Tibial nerve (tissue), 4 donors: ENCODE data around the gene SNX30. TPM values are rescaled to one million over a fixed set of nuclear protein-coding genes. Genes with fewer than 3 reads are reported as not detected.

ENCODE experiments used
- DNase-seq, 2 donors: peaks; one replicate each; pipeline ENCODE4 v3.0.0-alpha.2; 2019; ENCODE audit warnings: low spot score in 2 of 2
- H3K27ac ChIP-seq, 4 donors: fragments of 200-600 bp; sonication (generic) in 3 of 4; one replicate each; pipeline ENCODE4 v1.5.1; 2017 to 2019; ENCODE audit warnings: mild to moderate bottlenecking in 1 of 4
- H3K27me3 ChIP-seq, 2 donors: fragments of 200-600 bp; sonication (generic) in 1 of 2; one replicate each; pipeline versions ENCODE4 v1.5.1 to v1.6.0; 2017 to 2019
- H3K36me3 ChIP-seq, 3 donors: fragments of 200-600 bp; sonication (generic); one replicate each; pipeline ENCODE4 v1.5.1; 2018 to 2019
- H3K4me1 ChIP-seq, 4 donors: fragments of 200-600 bp; sonication (generic) in 3 of 4; one replicate each; pipeline ENCODE4 v1.5.1; 2017 to 2019
- H3K4me3 ChIP-seq, 4 donors: fragments of 200-600 bp; sonication (generic) in 3 of 4; one replicate each; pipeline ENCODE4 v1.5.1; 2017 to 2019; ENCODE audit warnings: mild to moderate bottlenecking in 1 of 4, moderate library complexity in 1 of 4
- H3K9me3 ChIP-seq, 4 donors: fragments of 200-600 bp; sonication (generic) in 3 of 4; one replicate each; pipeline ENCODE4 v1.5.1; 2017 to 2019
- EP300 ChIP-seq, 2 donors: sonication (generic); formaldehyde crosslinking; IDR thresholded peaks; one replicate each; pipeline ENCODE4 v1.6.1; 2017; ENCODE audit warnings: antibody characterized with exemption in 2 of 2, mild to moderate bottlenecking in 1 of 2
- POLR2A ChIP-seq, 2 donors: fragments of 450-650 bp; IDR thresholded peaks; one replicate each; pipeline ENCODE4 v1.6.1; 2017; ENCODE audit warnings: antibody characterized with exemption in 2 of 2, mild to moderate bottlenecking in 2 of 2, moderate library complexity in 2 of 2
- WGBS, 2 donors: methylation state at CpG; one replicate each; pipeline ENCODE4 v1.1.5; 2018; 5-methylcytosine and 5-hydroxymethylcytosine counted together
- total RNA-seq, 4 donors: library from RNA; depleted of rRNA; stranded (reverse); fragments of >200 nt; gene quantifications; one replicate each; pipeline ENCODE4 v1.1.0, GENCODE V29; 2016
- TF ChIP-seq, protein P1 (sequence below), 5 experiments: fragments of 200-600 bp in 3 of 5; fragments of 450-650 bp in 2 of 5; sonication (generic) in 3 of 5; IDR thresholded peaks; one replicate each; pipeline ENCODE4 v1.5.1; 2016 to 2019; ENCODE audit warnings: antibody characterized with exemption in 5 of 5, mild to moderate bottlenecking in 3 of 5, moderate library complexity in 2 of 5

Gene SNX30
- total RNA-seq, 4 donors from 2014 or later = 14.9 to 25.3 (median 17.0) TPM

DNA sequence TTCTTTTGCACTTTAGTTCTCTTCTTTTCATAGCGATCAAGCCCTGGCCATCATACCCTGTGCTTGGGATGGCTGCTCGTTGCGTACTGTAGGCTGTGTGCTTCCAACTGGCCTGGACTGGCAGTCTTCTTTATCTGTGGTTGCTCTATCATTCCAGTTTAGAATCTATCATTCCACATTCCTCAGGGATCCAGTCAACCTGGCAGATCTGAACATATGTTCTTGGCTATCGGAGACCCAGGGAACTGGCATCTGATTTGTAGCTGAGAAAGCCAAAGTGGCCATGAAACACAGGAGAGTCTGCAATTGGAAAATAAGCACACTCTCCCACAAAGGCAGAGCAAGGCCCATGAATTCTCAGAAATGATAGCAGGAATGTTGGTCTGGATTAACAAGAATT lies 162.8 kb downstream of the SNX30 start:
- DNase-seq = no peak
- no peaks in the 10 kb centered on the region for H3K36me3 ChIP-seq
- WGBS, 2 donors = 90 to 94% methylated on average over 4 of the region's 4 CpGs
- H3K4me3 ChIP-seq = no peak overlapping the region
- H3K4me1 ChIP-seq = no peaks in the 10 kb centered on the region
- no peak overlapping the region for H3K27ac ChIP-seq
- TF ChIP-seq EP300 (IDR thresholded peaks at IDR 0.05) (no peak), POLR2A (IDR thresholded peaks at IDR 0.05) (no peak)
- TF ChIP-seq, protein P1, sequence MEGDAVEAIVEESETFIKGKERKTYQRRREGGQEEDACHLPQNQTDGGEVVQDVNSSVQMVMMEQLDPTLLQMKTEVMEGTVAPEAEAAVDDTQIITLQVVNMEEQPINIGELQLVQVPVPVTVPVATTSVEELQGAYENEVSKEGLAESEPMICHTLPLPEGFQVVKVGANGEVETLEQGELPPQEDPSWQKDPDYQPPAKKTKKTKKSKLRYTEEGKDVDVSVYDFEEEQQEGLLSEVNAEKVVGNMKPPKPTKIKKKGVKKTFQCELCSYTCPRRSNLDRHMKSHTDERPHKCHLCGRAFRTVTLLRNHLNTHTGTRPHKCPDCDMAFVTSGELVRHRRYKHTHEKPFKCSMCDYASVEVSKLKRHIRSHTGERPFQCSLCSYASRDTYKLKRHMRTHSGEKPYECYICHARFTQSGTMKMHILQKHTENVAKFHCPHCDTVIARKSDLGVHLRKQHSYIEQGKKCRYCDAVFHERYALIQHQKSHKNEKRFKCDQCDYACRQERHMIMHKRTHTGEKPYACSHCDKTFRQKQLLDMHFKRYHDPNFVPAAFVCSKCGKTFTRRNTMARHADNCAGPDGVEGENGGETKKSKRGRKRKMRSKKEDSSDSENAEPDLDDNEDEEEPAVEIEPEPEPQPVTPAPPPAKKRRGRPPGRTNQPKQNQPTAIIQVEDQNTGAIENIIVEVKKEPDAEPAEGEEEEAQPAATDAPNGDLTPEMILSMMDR (IDR thresholded peaks at IDR 0.05) = no peak
- no peaks in the 10 kb centered on the region for H3K9me3 ChIP-seq
- no peaks in the 10 kb centered on the region for H3K27me3 ChIP-seq

DNA sequence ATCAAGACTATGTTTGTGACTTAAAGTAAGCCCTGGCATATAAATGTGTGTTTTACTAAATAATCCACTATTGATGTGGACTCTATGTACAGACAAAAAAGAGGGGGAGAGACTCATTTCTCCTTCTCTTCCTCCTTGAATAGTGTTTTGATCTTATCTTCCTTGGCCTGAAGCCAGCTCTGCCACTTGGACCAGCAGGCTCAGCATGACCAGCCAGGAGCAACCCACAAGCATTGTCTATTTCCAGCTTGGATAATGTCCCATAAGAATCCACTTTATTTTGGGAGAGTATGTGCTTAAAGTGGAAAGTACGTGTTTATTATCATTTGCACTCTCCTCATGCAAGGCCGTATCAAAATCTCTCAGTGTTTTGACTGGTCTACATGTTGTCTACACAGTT lies 164.0 kb downstream of the SNX30 start:
- no peaks in the 10 kb centered on the region for H3K36me3 ChIP-seq
- no peak overlapping the region for H3K27ac ChIP-seq
- TF ChIP-seq POLR2A (IDR thresholded peaks at IDR 0.05) (no peak), EP300 (IDR thresholded peaks at IDR 0.05) (no peak)
- TF ChIP-seq, protein P1 (IDR thresholded peaks at IDR 0.05) = no peak
- H3K4me3 ChIP-seq = no peak overlapping the region
- WGBS, 2 donors = 59 to 65% methylated on average over 2 of the region's 2 CpGs
- no peaks in the 10 kb centered on the region for H3K4me1 ChIP-seq
- H3K27me3 ChIP-seq = no peaks in the 10 kb centered on the region
- no peaks in the 10 kb centered on the region for H3K9me3 ChIP-seq
- no peak for DNase-seq

DNA sequence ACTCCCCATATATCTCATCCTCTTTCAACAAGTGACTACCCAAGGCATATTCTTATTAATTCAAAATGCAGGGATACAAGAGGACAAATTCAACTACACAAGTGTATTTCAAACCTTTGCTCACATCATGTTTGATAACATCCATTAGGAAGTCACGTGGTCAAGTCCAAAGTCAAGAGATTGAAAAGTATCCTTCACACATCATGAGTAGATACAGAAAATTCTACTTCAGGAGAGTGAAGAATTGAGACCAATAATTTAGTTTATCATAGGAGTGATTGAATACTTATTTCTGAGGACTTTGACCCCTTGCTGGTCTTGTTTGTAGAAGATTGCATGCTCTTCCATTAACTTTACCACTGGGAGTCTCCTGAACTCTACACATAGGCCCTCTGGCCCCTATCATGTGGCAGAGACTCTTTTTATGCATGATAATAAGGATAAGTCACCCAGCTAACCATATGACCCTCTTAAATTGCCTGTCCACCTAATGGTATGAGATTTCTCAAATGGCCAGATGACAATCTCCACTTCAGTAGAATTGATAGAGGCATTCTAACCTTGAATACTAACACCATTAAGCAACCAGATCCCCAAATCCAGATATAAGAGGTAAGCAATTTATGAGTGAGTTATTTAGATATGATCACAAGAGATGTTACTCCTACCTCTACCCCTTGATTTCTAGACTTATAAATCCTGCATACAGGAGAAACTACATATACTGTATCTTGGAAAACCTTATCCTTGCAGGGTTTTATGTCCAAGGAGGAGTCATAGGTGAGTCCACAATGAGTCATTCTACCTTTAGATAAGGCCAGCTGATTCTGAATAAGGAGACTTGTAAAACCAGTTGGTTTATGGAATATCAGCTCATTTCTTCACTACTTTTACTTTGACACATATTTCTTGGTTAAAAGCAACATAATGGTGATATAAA lies 166.8 kb downstream of the SNX30 start:
- no peaks in the 10 kb centered on the region for H3K36me3 ChIP-seq
- no peaks in the 10 kb centered on the region for H3K9me3 ChIP-seq
- TF ChIP-seq POLR2A (IDR thresholded peaks at IDR 0.05) = no peak
- no peak for TF ChIP-seq EP300 (IDR thresholded peaks at IDR 0.05)
- TF ChIP-seq, protein P1 (IDR thresholded peaks at IDR 0.05) = no peak
- no peak for DNase-seq
- no peak overlapping the region for H3K4me3 ChIP-seq
- no peaks in the 10 kb centered on the region for H3K4me1 ChIP-seq
- 46 to 60% methylated on average over 1 of the region's 1 CpG for WGBS, 2 donors
- H3K27me3 ChIP-seq = no peaks in the 10 kb centered on the region
- no peak overlapping the region for H3K27ac ChIP-seq

DNA sequence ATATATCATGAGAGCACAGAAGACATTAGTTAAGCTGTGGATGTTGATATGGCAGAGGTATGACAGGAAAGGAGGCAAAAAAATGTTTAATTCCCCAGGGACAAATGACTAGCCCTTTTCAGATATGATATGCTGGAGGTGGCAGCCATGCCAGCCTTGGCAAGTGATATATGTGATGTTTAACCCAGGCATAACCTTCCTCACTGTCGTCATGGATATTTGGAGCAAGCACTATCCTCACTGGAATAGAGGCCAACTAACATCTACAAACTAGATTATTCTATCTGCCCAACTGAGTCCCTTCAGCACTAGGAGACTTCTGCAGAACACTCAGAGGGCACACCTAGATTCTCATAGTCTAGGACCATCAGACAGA lies 167.4 kb downstream of the SNX30 start:
- Histone ChIP-seq H3K4me1 (no peaks in the 10 kb centered on the region), H3K9me3 (no peaks in the 10 kb centered on the region), H3K4me3 (no peak overlapping the region), H3K36me3 (no peaks in the 10 kb centered on the region), H3K27ac (no peak overlapping the region), H3K27me3 (no peaks in the 10 kb centered on the region)
- TF ChIP-seq, protein P1 (IDR thresholded peaks at IDR 0.05) = no peak
- no peak for TF ChIP-seq POLR2A (IDR thresholded peaks at IDR 0.05)
- no peak for TF ChIP-seq EP300 (IDR thresholded peaks at IDR 0.05)
- WGBS, 2 donors = 46 to 67% methylated on average over 1 of the region's 1 CpG
- DNase-seq = no peak

DNA sequence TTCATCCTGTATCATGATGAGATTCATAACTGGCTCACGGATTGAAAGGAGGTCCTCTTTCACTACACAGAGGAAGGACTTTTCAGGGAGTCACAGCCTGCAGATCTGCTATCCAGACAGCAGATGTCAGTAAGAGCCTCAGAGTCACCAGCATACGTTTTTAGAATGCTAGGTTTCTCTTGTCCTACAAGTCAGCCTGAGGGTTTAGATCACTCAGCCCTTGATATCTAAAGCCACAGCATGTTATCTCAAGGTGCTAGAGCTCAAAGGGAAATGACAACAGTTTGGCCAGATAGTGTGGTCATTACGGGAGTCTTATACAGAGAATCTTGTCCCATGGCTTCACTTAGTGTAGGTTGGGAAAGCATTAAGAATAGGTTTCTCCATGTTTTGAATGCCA lies 171.0 kb downstream of the SNX30 start:
- Histone ChIP-seq H3K9me3 (no peaks in the 10 kb centered on the region), H3K4me3 (no peak overlapping the region), H3K27ac (no peak overlapping the region), H3K4me1 (no peaks in the 10 kb centered on the region), H3K27me3 (no peaks in the 10 kb centered on the region), H3K36me3 (no peaks in the 10 kb centered on the region)
- no peak for TF ChIP-seq EP300 (IDR thresholded peaks at IDR 0.05)
- TF ChIP-seq, protein P1 (IDR thresholded peaks at IDR 0.05) = peak in 2 of 5 experiments; percentile 11 to 21
- 30 to 34% methylated on average over 3 of the region's 3 CpGs for WGBS, 2 donors
- DNase-seq = no peak
